HEK293T (cell line): ENCODE data around the gene ZNF723.
"Not testable (repeated sequence)": the region's sequence is repeated elsewhere in the genome, so short reads cannot be mapped to it uniquely, and the experiment has no call there.

Source experiments
- CTCF ChIA-PET: fragments of 350-600 bp; formaldehyde crosslinking; extraction: SDS; loops from one replicate; lab custom pipeline; 2021; ENCODE audit warnings: antibody characterized with exemption, inconsistent platforms; lab: Yijun Ruan, JAX
- POLR2A ChIA-PET: fragments of 350-600 bp; formaldehyde crosslinking; extraction: SDS; loops from one replicate; lab custom pipeline; 2020; ENCODE audit warnings: antibody characterized with exemption, inconsistent platforms; lab: Yijun Ruan, JAX
- DNase-seq: peaks from one replicate; pipeline ENCODE4 v3.0.0; 2012; ENCODE audit warnings: mixed read lengths; ENCODE audit errors: extremely low spot score
- ARNT ChIP-seq: fragments of 450-650 bp; IDR thresholded peaks from 2 replicates; pipeline ENCODE4 v1.6.1; 2017; ENCODE audit warnings: mild to moderate bottlenecking
- BHLHE40 ChIP-seq: fragments of 450-650 bp; IDR thresholded peaks from 2 replicates; pipeline ENCODE4 v1.6.1; 2016; ENCODE audit warnings: mild to moderate bottlenecking, moderate library complexity, borderline replicate concordance
- CTBP1 ChIP-seq: fragments of 450-650 bp; IDR thresholded peaks from 2 replicates; pipeline ENCODE4 v1.6.1; 2016; ENCODE audit warnings: borderline replicate concordance
- ELF4 ChIP-seq: fragments of 450-650 bp; IDR thresholded peaks from 2 replicates; pipeline ENCODE4 v1.6.1; 2017; ENCODE audit warnings: antibody characterized with exemption
- FOXA1 ChIP-seq: fragments of 450-650 bp; IDR thresholded peaks from 2 replicates; pipeline ENCODE4 v1.6.1; 2016; ENCODE audit warnings: mild to moderate bottlenecking
- FOXK2 ChIP-seq: fragments of 450-650 bp; IDR thresholded peaks from 2 replicates; pipeline ENCODE4 v1.6.1; 2016; ENCODE audit warnings: mild to moderate bottlenecking
- FOXM1 ChIP-seq: fragments of 450-650 bp; IDR thresholded peaks from 2 replicates; pipeline ENCODE4 v1.6.1; 2017; ENCODE audit warnings: mild to moderate bottlenecking, borderline replicate concordance
- HDGF ChIP-seq: fragments of 450-650 bp; IDR thresholded peaks from 2 replicates; pipeline ENCODE4 v1.6.1; 2017; ENCODE audit warnings: antibody characterized with exemption, borderline replicate concordance
- L3MBTL2 ChIP-seq: fragments of 450-650 bp; conservative IDR thresholded peaks from 2 replicates; pipeline ENCODE4 v1.6.1; 2016; ENCODE audit warnings: mild to moderate bottlenecking
- LEF1 ChIP-seq: fragments of 450-650 bp; IDR thresholded peaks from 2 replicates; pipeline ENCODE4 v1.6.1; 2017; ENCODE audit warnings: mild to moderate bottlenecking, borderline replicate concordance
- NFRKB ChIP-seq: fragments of 450-650 bp; IDR thresholded peaks from 2 replicates; pipeline ENCODE4 v1.6.1; 2016; ENCODE audit warnings: mild to moderate bottlenecking, moderate library complexity
- PKNOX1 ChIP-seq: fragments of 450-650 bp; IDR thresholded peaks from 2 replicates; pipeline ENCODE4 v1.6.1; 2016
- SP1 ChIP-seq: fragments of 450-650 bp; IDR thresholded peaks from 2 replicates; pipeline ENCODE4 v1.6.1; 2017
- SUZ12 ChIP-seq: fragments of 450-650 bp; IDR thresholded peaks from 2 replicates; pipeline ENCODE4 v1.6.1; 2016; ENCODE audit warnings: mild to moderate bottlenecking
- TARDBP ChIP-seq: fragments of 450-650 bp; IDR thresholded peaks from 2 replicates; pipeline ENCODE4 v1.6.1; 2016
- ZNF384 ChIP-seq: fragments of 450-650 bp; IDR thresholded peaks from 2 replicates; pipeline ENCODE4 v1.6.1; 2016

Gene ZNF723

GRCh38 chr19:22831211-22831610 is 880 bp upstream of the ZNF723 start:
- ChIA-PET CTCF (no interaction called here), POLR2A (no interaction called here)
- TF ChIP-seq SP1 (no peak), FOXK2 (no peak), NFRKB (no peak), LEF1 (no peak), ELF4 (no peak), ARNT (no peak), PKNOX1 (no peak), SUZ12 (no peak)
- DNase-seq, result no peak

- CTCF ChIA-PET, POLR2A ChIA-PET, DNase-seq: not testable (repeated sequence)
Observed at GRCh38 chr19:22857713-22858320, 25.7 kb downstream of the ZNF723 start.

GRCh38 chr19:22882797-22883196 is 50.7 kb downstream of the ZNF723 start:
- ChIA-PET CTCF (no interaction called here), POLR2A (no interaction called here)
- TF ChIP-seq ARNT (no peak), TARDBP (no peak), LEF1 (no peak), FOXA1 (no peak), CTBP1 (no peak), L3MBTL2 (no peak), BHLHE40 (no peak), FOXK2 (no peak), NFRKB (no peak), SP1 (no peak), FOXM1 (no peak), PKNOX1 (no peak), HDGF (no peak), ELF4 (no peak), SUZ12 (no peak), ZNF384 (no peak)
- no peak for DNase-seq

- ChIA-PET CTCF (no interaction called here), POLR2A (no interaction called here)
- DNase-seq, result no peak
- TF ChIP-seq SP1, result no peak
- TF ChIP-seq ARNT, result no peak
- no peak for TF ChIP-seq L3MBTL2
- no peak for TF ChIP-seq CTBP1
- TF ChIP-seq LEF1, result no peak
- TF ChIP-seq SUZ12, result no peak
- TF ChIP-seq ZNF384, result no peak
- no peak for TF ChIP-seq ELF4
- no peak for TF ChIP-seq HDGF
- no peak for TF ChIP-seq FOXM1
- TF ChIP-seq FOXA1, result no peak
- no peak for TF ChIP-seq TARDBP
- TF ChIP-seq PKNOX1, result no peak
- no peak for TF ChIP-seq BHLHE40
- no peak for TF ChIP-seq NFRKB
- no peak for TF ChIP-seq FOXK2
Observed at GRCh38 chr19:22893855-22894270, 61.8 kb downstream of the ZNF723 start.

DNA sequence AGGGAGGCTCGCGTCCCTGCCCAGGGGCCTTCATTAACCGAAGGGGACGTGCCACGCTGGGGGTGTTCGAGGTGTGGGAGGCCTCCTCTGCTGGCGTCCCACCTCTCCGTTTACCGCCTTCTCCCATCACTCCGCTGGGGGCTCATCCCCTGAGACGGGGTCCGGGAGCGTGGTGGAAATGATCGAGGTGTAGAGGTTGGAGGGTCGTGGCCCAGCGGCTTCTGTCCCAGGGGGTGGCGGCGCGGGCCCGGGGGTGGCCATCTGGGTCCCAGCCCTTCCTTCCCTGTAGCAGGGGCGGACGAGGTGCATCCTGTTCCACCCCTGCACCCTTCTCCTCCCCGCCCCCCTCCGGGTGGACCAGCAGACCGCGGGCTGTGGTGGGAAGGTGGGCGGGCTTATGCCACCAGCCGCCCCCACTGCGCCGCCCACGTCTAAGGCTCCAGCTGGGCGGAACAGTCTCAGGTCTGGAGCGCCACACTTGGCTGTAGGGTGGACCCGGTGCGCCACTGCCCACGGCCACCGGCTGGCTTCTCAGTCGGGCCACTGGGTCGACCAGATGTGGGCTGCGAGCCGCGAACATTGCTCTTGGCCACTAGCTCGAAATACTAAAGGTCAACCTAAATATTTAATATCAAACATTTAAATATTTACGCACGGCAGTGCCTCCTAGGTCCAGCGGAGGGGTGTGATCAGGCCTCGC is 69.5 kb downstream of the ZNF723 start:
- POLR2A ChIA-PET, result no interaction called here
- CTCF ChIA-PET, result no interaction called here
- no peak for DNase-seq
- TF ChIP-seq TARDBP (no peak), LEF1 (no peak), CTBP1 (no peak)
